Uterus (tissue), 2 donors: ENCODE results near the gene AP1B1.

Experiments
- CTCF ChIP-seq, 4 experiments: fragments of 200-600 bp in 2 of 4; fragments of 450-650 bp in 2 of 4; sonication (generic) in 2 of 4; IDR thresholded peaks; one replicate each; pipeline ENCODE4 v1.5.1; 2016 to 2019; ENCODE audit warnings: antibody characterized with exemption in 4 of 4, mild to moderate bottlenecking in 2 of 4, moderate library complexity in 1 of 4
- POLR2A ChIP-seq, 2 donors: fragments of 450-650 bp; IDR thresholded peaks; one replicate each; pipeline ENCODE4 v1.6.1; 2016; ENCODE audit warnings: antibody characterized with exemption in 2 of 2, mild to moderate bottlenecking in 1 of 2, moderate library complexity in 1 of 2

GRCh38 chr22:29313576-29314466, 74.5 kb downstream of the AP1B1 start:
- TF ChIP-seq POLR2A (IDR thresholded peaks at IDR 0.05) (no peak), CTCF (IDR thresholded peaks at IDR 0.05) (no peak)
